Right forelimb (tissue), 1 donor: Measurements from ENCODE around the gene ARHGAP22.
A peak's percentile ranks its signal among the peaks of the same experiment; 100 is the strongest.

Experiments
- DNase-seq: peaks from one replicate; pipeline ENCODE4 v3.0.0-alpha.2; 2018

The ARHGAP22 gene

DNA sequence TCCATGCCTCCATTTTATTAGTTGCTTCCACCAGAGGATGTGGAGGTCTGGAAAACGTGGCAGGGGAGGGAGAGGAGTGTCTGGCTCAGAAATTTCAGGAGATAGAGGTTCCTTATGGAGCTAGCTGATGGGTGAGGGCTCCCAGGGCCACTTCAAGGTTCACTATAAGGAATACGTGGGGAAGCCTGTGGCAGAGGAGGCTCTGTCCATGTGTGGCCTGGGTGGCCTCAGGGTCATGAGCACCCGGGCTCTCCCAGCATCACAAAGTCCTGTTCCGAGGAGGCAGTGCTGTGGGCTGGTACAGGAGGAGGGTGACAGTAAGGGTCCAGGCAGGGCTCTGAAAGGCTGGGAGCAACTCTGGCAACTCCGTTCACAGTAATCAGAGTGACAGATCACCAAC is 24.6 kb downstream of the ARHGAP22 start:
- DNase-seq = no peak

GRCh38 chr10:48579251-48579960 is 25.5 kb downstream of the ARHGAP22 start:
- no peak for DNase-seq

DNA sequence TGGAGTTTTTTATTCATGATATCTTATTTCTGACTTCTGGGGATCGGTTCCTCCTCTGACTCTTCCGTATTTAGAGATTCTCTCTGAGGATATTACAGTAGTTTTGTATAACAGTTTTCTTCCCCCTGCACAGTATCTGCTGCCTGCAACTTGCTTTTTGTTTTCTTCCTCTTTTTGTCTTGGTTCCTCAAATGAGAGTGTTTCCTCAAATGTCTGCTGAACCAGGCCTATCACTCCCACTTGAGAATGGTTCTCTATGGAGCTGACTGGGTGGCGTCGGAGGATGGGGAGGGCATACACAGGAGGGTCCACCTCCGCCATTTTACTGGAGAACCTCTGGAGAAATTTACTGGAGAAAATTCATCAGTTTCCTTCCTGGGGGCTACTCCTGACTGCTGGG is 27.7 kb downstream of the ARHGAP22 start:
- no peak for DNase-seq

DNA sequence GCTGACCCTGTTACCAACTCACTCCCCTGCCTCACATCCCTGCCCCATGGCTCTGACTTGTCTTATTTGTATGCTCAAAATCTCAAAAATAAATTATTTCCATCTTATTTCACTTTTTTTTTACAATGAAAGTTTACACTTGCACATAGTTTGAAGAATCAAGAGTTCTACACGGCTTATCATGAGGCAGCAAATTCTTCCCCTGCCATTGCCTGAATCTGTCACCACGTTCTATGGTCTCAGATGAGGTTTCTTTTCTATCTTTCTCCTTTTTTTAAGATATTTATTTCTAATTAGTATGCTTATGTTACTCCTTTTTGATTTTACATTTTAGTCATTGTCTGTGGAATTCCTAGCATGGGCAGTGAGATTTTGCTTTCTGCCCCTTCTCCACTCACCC is 28.4 kb downstream of the ARHGAP22 start:
- no peak for DNase-seq

- DNase-seq = no peak
These were observed 29.0 kb downstream of the ARHGAP22 start for GRCh38 chr10:48575901-48576300.

DNA sequence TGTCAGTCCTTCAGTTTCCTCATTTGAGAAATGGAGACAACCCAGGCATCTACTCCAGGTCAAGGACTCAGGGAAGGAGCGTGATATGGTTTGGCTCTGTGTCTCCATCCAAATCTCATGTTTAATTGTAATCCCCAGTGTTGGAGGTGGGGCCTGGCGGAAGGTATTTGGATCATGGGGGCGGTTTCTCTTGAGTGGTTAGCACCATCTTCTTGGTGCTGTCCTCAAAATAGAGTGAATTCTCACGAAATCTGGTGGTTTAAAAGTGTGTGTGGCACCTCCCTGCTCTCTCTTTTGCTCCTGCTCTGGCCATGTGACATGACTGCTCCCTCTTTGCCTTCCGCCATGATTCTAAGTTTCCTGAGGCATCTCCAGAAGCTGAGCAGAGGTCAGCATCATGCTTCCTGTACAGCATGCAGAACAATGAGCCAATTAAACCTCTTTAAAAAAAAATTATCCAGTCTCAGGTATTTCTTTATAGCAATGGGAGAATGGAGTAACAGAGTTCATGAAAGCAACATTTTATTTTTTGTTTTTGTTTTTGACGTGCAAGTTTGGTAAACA is 30.0 kb downstream of the ARHGAP22 start:
- no peak for DNase-seq

DNA sequence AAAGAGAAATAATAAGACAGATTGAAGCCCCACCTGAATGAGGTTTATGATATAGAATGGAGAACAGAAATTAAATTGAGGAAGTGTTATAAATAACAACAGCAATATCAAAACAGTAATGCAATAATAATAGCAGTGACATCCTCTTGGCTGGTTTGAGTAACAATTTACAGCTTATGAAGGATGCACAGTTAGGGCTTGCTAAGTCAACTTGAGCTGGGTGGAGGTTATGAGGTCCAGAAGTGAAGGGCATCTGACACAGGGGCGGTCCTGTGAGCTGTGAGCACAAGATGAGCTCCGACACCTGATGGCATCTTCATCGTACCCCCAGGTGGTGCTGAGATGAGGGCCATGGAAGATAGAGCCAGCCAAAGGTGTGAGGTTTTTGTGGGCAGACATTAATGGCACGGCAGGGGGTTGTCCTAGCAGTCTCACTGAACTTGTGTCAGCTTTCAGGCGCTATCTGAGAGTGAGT is 30.5 kb downstream of the ARHGAP22 start:
- DNase-seq = no peak

GRCh38 chr10:48573045-48573444 is 31.8 kb downstream of the ARHGAP22 start:
- DNase-seq = no peak

DNA sequence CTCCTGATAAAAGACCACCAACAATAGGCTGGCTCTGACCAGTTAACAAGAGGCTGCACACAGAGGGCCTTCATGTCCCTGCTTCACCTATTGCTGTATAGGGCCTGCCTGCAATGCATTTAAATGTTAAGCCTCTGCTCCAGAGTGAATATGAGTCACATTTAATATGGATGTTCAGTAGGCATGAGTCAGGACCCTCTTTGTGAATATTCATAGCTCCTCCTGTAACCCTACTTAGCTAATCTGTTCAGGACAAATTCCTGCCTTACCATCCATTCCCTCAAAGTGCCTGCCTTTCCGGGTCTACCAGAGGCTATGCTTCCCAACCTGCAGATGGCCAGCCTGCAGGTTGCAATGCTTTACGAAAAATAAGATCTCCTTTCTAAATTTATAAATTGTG is 32.5 kb downstream of the ARHGAP22 start:
- DNase-seq = no peak

GRCh38 chr10:48568546-48568945 is 36.3 kb downstream of the ARHGAP22 start:
- no peak for DNase-seq

- no peak for DNase-seq
These were observed 36.7 kb downstream of the ARHGAP22 start for GRCh38 chr10:48568131-48568530.

DNA sequence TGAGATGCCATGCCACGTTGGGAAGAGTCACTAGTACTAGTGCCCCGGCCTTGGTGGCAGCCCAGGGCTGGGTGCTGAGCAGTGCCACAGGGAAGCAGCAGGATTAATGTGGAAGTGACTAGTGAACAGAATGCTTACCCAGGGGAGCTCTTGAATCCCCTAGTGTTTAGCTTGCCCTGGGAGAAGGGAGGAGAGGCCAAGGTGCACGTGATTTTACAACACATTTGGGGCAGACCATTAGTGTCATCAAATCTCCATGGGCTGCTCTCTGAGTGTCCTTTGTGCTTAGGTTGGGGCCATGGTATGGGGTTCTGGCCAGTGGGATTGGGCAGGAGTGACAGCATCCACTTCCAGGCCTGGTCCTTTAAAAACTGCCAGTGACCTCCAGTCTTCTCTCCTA is 37.5 kb downstream of the ARHGAP22 start:
- DNase-seq = no peak

DNA sequence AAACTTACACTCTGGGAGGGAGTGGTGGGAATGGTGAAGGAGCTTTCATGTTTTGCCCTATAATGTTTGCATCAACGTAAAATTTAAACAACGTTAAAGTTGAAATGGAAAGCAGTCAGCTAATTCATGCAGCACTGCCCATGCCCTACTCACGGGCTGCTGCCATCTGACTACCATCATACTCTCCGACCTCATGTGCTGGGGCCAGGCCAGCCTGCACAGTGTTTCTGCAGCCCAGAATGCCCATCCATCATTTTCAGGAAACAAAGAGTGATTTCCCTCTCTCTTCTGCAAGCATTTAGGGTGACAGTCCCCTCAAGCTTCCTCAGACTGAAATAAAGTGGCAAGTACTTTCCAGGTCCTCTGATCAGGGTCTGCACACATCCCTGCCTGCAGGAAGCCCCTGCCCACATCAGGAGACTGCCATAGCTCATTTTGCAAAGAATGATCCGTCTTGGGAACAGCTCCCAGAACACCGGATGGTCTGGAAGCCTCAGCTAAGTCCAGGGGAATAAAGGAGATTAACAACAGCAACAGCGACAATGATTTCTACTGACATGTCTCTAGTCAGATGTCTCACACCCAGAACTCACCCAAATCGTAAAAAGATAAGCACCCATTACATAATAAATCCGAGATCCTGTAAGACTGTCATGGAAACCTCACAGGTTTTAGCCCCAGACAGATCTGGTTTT is 40.3 kb downstream of the ARHGAP22 start:
- DNase-seq = no peak

GRCh38 chr10:48557511-48558123 is 47.3 kb downstream of the ARHGAP22 start:
- no peak for DNase-seq

DNA sequence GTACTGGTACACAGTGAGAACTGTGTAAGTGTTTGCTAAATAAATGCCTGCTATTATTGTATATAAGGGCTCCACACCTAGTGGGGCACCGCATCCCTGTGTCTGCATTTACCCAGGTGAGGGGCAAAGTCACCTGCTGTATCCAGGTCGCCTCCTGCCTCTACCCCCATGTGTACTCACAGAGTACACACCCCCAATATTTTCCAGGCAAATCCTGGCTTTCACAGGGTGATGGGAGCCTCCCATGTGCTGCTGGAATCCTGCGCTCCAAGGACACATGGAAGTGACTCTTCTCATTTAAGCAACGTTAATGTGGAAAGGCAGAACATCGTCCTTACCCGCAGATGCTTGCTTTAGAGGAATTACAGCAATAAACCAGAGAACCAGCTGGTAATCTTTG is 48.2 kb downstream of the ARHGAP22 start:
- no peak for DNase-seq

- no peak for DNase-seq
These were observed 48.8 kb downstream of the ARHGAP22 start for GRCh38 chr10:48556065-48556464.

DNA sequence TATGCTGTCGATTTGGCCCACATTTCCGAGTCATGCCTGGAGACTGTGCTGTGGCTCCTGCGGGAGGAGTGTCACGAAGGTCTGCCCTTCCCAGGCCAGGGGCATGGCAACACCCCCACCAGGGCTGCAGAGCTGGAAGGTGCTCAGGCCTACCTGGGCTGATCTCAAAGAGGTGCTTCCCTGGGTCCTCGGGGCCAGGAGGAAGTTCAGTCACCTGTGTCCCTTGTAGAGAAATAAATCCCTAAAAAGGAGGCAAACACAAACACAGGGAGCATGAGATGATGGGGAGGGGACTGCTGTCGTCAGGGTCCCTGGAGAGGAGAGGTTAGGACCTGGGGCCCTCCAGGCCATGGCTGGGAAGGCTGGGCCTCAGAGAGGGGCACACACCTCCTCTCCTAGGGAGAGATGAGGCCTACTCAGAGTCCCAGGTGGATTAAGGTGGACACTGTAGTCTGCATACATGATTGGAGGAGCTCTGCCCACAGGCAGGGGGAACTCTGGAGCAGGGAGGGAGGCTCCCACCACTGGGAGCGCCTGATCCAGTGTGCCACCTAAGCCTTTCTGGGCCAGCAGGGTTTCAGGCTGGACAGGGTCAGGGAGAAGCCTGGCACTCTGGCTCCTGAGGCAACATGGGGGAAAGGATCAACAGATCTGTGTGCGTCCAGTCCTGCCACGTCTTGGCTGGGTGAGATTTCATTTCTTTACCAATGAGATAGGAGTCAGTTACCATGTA is 49.4 kb downstream of the ARHGAP22 start:
- no peak for DNase-seq

DNA sequence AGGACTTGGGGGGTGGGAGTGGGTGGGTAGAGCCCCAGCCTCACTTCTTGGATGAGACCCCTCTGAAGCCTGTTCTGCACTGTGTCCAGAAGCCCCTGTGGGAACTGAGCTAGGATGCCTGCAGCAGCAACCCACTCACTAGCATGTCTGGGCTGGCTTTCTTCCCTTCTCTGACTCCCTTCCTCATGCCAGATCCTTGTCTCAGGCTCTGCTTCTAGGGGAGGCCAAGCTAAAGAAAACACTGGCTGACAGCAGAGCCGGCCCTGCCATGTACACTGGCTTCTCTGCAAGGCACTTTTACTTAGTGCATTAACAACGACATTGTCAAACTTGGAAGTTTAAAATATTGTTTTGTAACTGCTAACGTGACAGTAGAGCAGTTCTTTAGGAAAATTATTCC is 50.2 kb downstream of the ARHGAP22 start:
- no peak for DNase-seq

DNA sequence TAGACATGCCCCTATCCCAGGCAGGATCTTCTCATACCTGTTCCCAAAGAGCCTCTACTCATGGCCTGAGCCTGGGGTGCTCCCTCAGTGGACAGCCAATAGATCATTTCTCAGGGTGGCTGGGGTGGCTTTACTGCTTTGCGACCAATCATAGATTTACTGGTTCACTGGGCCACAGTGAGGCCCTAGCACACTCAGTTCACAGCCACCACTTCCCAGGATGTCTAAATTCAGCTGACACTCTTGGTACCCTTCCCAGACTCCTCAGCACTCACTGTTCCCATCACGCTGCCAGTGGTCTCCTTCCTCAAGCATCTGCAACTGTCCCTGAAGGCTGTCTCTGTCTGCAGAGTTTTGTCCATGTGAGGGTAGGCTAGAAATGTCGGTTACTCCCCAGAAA is 50.6 kb downstream of the ARHGAP22 start:
- DNase-seq = no peak

GRCh38 chr10:48552946-48553564 is 51.8 kb downstream of the ARHGAP22 start:
- DNase-seq = no peak

DNA sequence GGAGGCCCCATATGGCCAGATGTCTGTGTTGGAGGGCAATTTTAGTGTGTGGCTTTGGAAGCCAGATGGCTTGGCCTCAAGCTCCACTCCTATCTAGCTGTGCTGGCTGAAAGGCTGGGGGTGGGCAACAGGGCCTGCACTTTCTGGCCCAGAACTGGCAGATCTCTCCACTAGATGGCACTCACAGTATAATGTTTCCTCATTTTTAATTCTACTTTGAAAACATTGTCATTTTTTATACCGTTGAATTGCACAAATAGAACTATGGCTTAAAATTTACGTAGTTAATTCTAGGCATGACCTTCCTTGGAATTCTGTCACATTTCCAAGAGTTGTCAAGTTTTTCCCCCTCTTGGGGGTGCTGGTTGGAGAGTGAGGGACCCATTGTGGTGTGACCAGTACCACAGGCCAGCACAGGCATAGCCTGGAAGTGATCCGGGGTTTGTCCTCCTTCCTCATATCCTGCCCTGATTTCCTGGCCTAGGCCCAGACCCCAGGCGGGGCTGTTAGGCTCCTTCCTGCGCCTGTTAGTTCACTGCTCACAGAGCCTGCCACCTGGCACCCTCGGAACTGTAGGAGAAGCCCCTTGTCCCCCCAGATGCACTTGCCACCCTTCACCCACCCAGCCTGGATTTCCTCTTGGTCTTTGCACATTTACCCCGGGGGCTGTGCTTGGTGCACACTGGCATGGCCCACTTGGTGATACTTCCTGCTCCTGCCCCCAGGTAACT is 52.8 kb downstream of the ARHGAP22 start:
- DNase-seq = peak; percentile 72

DNA sequence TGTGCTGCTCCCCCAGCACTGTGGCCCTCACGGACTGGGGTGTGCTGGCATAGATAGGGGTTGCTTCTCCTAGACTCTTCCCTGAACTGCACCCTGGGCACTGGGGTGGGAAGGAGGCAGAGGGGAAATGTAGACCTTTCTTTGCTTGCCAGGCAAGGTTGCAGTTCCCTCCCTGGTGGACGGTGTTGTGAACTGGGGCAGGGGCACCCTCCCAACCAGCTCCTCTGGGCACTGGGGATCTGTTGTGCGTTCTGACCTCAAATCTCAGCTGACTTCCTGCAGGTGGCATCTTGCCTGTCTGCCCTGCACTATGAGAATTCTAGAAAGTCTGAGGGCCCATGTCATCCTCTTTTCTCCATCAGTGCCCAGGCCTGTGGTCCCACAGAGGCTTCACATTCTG is 53.9 kb downstream of the ARHGAP22 start:
- DNase-seq = no peak
